ENCODE results near the gene ZNF33B. TPM values are rescaled to one million over a fixed set of nuclear protein-coding genes. Genes with fewer than 3 reads are reported as not detected.
A peak's percentile ranks its signal among the peaks of the same experiment; 100 is the strongest.
"Not testable (repeated sequence)": the region's sequence is repeated elsewhere in the genome, so short reads cannot be mapped to it uniquely, and the experiment has no call there.

ZNF33B gene
- 3.5 and 3.7 TPM in 2 replicates for total RNA-seq (2014; rRNA removed)
- polyA plus RNA-seq (2012) = 1.2 TPM

DNA sequence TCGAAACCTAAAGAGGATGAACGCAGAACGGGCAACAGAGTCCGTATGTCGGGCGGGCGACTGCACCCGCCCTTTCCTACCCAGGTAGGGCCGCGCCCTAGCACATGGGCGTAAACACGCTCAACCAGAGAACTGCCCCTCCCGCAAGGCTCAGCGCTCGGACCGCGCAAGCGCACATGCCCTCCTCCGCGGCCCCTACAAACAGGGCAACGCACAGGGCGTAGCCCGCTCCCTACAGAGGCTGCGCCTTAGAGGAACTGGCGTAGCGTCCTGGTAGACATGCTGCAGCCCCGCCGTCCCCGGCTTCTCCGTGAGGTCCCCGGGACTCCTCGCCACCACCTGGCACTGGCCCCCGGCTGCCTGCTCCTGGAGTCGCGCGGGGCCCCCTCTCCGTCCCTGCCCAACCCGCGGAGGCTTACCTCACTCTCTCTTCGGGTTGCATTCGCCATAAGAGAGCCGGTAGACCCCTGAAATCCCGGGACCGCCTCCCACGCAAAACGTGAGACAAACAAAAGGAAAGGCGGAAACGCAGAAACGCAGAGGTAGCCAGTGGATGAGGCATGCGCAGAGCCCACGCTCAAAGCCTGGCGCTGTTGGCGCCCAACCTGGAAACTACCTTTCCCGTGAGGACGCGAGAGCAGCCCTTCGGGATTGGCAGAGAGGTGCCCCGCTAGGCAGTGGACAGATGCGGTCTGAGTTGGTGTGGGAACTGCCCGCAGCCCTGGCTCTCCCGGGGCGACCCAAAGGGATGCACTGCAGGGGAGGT is at the start of gene ZNF33B:
Gene ZNF33B (minus strand): TSS at position 516 of the 766 bp plus-strand sequence. CDS start 1,642 bp downstream, outside the sequence.
- DNase-seq (ENCODE audit: low read depth) = peak; percentile 84

DNA sequence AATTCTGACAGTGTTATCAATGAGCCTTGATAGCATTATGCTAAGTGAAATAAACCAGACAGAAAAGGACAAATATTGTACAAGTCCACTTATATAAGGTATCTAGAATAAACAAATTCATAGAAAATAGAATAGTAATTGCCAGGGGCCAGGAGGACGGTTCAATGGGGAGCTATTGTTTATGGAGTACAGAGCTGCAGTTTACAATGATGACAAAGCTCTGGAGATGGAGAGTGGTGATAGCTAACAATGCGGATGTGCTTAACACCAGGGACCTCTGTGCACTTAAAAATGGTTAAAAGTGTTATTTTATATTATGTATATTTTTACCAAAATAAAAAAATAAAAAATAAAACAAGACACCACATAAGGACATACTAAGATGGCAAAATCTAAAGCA is 46.1 kb upstream of the ZNF33B start:
- DNase-seq (ENCODE audit: low read depth) = no peak

GRCh38 chr10:42680267-42680666 is 41.9 kb upstream of the ZNF33B start:
- no peak for DNase-seq (ENCODE audit: low read depth)

DNA sequence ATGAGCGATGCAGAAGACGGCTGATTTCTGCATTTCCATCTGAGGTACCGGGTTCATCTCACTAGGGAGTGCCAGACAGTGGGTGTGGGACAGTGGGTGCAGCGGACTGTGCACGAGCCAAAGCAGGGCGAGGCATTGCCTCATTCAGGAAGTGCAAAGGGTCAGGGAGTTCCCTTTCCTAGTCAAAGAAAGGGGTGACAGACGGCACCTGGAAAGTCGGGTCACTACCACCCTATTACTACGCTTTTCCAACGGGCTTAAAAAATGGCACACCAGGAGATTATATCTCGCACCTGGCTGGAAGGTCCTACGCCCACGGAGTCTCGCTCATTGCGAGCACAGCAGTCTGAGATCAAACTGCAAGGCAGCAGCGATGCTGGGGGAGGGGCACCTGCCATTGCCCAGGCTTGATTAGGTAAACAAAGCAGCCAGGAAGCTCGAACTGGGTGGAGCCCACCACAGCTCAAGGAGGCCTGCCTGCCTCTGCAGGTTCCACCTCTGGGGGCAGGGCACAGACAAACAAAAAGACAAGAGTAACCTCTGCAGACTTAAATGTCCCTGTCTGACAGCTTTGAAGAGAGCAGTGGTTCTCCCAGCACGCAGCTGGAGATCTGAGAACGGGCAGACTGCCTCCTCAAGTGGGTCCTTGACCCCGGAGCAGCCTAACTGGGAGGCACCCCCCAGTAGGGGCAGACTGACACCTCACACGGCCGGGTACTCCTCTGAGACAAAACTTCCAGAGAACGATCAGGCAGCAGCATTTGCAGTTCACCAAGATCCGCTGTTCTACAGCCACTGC is 27.0 kb upstream of the ZNF33B start:
- not testable (repeated sequence) for DNase-seq (ENCODE audit: low read depth)

DNA sequence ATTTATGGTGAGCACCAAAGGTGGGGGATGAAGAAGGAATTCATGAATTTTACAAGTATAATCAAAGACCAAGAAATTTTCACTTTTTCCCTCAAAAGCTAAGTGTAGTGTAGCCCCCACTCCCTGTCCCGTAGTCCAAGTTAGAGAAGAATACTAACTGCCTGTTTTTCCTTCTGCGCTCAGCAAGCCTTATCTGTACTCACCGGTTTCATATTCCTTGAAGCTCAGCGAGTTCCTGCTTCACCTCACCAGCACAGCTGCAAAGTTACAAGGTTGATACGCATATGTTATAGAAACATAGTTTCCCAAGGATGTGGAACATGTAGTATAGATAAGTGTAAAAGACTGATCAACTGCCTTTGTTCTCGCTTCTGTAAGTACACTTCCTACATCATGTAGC is 16.0 kb upstream of the ZNF33B start:
- no peak for DNase-seq (ENCODE audit: low read depth)

GRCh38 chr10:42652858-42653257 is 14.5 kb upstream of the ZNF33B start:
- no peak for DNase-seq (ENCODE audit: low read depth)

DNA sequence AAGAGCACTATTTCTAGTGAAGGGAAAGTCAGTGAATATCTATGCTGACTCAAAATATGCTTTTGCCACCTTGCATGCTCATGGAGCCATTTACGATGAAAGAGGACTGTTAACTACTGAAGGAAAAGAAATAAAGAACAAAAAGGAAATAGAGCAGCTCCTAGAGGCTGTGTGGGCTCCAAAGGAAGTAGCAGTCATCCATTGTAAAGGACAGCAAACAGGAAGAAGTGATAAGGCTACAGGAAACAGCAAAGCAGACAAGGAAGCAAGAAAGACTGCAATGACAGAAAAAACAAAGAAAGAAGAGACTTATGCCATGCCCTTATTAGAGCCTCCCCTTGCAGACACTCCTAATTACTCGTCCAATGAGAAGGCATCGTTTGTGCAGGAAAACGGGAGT is 12.0 kb upstream of the ZNF33B start:
- DNase-seq (ENCODE audit: low read depth) = no peak

DNA sequence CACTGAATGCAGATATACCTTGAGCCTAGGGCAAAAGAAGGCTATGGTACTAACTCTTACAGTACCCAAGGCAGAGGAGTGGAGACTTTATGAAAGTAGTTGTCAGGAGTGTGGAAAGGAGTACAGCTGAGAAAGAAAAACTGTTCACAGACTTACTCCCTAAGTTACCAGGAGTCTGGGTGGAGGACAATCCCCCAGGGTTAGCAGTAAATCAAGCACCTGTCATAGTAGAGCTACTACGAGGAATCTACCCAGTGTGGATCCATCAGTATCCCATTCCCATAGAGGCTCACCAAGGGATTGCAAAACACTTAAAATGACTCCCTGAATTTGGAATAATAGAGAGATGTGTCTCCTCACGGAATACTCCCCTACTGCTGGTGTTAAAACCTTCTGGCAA is 10.1 kb upstream of the ZNF33B start:
- DNase-seq (ENCODE audit: low read depth) = no peak

- DNase-seq (ENCODE audit: low read depth) = no peak
Observed at GRCh38 chr10:42646687-42647640, 8.6 kb upstream of the ZNF33B start.

DNA sequence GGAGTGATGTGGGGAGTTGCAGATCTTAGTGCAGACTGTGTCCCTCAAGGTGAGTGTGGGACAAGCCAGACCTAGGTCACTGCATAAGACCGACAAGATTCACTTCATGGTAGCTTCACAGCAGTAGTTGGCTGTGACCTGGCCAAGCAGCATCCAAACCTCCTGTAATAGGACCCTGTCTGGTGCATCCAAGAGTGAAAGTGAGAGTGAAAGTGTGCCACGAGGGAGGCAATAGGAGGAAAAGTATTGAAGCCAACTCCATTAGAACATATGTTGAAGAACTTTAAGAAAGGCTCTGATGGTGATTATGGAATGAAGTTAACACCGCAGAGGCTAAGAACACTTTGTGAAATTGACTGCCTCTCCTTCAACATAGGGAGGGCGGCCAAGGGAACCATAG is 7.8 kb upstream of the ZNF33B start:
- DNase-seq (ENCODE audit: low read depth) = no peak

GRCh38 chr10:42645516-42645915 is 7.1 kb upstream of the ZNF33B start:
- no peak for DNase-seq (ENCODE audit: low read depth)

GRCh38 chr10:42645103-42645502 is 6.7 kb upstream of the ZNF33B start:
- DNase-seq (ENCODE audit: low read depth) = no peak

DNA sequence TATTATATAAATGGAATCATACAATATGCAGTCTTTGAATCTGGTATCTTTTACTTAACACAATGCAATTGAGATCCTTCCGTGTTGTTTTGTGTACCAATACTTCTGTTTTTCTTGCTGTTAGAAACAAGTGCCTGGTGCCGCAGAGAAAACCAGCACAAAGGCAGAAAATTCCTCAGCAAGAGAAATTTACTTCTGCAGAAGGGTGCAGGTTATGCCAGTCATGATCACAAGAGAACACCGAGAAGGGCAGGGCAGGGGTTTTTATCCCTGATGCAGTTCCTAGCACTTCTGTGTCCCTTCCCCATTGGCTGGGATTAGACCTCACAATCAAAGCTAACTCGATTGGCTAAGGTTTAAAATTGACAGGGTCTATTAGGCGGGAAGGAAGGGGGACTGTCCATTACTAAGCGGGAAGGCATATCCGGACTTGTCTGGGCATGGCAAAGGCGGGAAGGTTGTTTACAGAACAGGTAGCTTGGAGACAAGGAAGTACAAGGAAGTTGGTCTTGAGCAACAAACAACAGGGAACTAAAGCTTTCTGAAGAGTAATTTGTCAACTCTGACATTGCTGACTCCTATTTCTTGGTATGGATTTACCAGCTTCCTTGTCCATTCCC is 2.4 kb upstream of the ZNF33B start:
- no peak for DNase-seq (ENCODE audit: low read depth)

DNA sequence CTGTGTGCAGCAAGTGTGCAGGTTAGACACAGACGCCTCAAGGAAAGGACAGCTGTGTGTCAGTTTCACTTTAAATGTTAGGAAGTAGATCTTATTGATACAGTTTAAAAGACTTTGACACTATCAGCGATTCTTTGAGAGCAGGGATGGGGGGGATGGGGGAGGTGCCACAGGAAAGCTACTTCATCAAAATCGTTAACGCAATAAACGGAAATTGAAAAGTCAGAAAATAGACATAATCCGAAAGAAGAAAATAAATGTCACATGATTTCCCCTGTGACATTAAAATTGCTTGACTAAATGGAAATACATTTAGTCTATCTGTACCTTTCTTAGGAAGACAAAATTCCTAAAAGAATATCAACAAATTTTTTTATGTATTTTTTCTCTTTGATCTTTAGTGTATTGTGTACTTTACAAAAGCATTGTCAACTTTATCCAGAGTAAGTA is 476 bp upstream of the ZNF33B start:
- DNase-seq (ENCODE audit: low read depth) = no peak

- no peak for DNase-seq (ENCODE audit: low read depth)
Observed at GRCh38 chr10:42637648-42638054, 719 bp downstream of the ZNF33B start.

DNA sequence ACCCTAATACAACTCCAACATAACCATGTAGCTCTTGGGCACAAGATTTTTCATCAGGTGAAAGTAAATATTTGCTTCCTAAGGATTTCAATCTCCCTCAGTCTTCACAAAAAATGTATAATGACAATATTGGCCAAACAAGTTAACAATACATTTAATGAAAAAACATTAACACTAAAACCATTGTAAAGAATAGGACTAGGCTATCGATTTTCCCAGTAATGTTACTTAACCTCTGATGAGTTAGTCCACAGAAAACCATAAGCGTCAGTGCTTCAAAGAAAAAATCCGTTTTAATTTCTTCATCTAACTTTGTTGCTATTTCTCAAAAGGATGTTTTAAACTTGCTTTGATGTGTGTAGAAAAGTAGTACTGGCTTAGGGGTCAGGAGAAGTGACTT is 1.2 kb downstream of the ZNF33B start:
- DNase-seq (ENCODE audit: low read depth) = no peak

- DNase-seq (ENCODE audit: low read depth) = no peak
Observed at GRCh38 chr10:42635098-42635497, 3.3 kb downstream of the ZNF33B start.

- DNase-seq (ENCODE audit: low read depth) = no peak
Observed at GRCh38 chr10:42632564-42632963, 5.8 kb downstream of the ZNF33B start.

DNA sequence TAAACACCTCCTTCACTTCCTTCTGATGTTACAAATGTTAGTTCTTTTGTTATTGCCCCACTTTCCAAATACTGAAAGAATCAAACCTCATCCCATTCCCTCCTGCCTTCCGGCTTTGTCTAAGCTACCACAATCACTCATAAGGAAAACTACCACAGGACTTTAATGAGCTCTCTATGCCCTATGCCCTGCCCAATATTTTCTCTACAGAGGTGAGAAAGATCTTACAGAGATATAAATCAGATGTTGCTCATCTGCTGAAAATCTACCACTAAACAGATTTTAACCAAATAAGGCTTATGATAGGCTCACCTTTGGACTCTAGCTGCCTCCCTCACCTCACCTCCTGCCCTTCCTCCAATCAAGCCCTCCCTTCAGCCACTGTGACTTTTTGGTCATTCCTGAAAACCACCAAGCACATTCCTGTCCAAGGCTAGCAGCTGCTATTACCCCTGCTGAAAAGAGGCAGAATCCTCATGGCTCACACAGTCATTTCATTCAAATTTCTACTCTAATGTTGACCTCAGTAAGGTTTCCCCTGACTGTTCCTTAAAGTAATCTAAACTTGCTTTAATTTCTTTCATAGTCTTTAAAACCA is 7.7 kb downstream of the ZNF33B start:
- peak; percentile 23 for DNase-seq (ENCODE audit: low read depth)

DNA sequence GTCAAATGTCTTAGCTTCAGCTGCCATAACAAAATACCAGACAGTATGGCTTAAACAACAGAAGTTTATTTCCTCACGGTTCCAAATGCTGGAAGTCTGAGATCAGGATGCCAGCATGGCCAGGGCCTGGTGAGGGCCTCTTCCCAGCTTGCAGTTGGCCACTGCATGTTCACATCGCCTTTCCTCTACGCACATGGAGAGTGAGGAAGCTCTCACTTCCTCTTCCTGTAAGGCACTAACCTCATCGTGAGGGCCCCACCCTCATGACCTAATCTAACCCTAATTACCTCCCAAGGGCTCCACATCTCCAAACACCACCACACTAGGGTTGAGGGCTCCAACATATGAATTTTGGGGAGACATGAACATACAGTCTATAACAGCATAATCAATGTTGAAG is 14.4 kb downstream of the ZNF33B start:
- DNase-seq (ENCODE audit: low read depth) = no peak

DNA sequence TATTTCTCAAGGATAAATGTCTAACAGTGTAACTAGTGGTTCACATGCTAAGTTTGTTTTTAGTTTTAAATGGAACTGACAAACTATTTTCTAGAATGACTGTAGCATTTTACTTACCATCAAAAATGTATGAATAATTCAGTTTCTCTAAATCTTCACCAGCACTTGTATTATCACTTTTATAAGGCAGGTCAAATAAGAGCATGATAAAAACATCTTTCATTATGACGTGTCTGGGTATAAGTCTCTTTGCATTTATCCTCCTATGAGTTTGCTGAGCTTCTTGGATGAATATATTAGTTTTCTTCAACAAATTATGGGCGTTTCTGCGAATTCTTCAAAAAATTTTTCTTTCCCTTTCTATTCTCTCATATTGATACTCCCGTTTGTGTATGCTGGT is 19.9 kb downstream of the ZNF33B start:
- no peak for DNase-seq (ENCODE audit: low read depth)

Data from LHCN-M2 (cell line).